Epithelial cell of esophagus (primary cell): ENCODE data around the gene CLVS2.

ENCODE experiments used
- DNase-seq: peaks from one replicate; pipeline ENCODE4 v3.0.0; 2010; ENCODE audit warnings: low read depth
- H3K4me3 ChIP-seq: 2 replicates; pipeline ENCODE4 v1.5.1; 2011; ENCODE audit warnings: mild to moderate bottlenecking, low read length, control low read depth
- TF ChIP-seq, protein P1 (sequence below): IDR thresholded peaks from 2 replicates; pipeline ENCODE4 v1.5.1; 2011; ENCODE audit warnings: low read depth, mild to moderate bottlenecking, low read length, control low read depth, inconsistent platforms; ENCODE audit not compliant: insufficient read depth; ENCODE audit errors: missing control alignments

Gene CLVS2

DNA sequence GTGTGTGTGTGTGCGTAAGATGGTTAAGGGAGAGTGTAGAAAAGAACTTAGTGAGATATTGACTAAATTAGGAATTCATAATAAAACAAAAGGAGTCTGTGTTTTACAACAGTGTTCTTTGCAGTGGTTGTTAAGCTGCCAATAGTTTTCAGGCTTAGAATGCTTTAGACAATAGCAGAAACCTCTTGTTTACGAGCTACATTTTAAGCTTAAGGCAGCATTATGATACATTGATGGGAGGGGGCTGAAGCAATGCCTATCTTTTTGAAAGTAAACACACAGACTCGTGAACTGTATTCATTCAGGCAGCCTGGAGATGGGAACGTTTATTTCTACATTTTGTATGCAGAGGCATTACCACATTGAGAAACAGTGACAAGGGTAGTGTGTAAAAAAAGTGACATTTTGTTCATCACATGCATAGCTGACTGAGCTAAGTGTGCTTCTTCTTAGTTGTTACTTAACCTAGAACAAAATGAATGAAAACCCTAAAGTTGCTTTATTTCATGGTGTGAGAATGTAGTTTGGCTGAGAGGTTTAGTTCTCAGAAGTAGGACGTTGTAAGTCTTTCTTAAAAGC lies 21.2 kb downstream of the CLVS2 start:
- TF ChIP-seq, protein P1, sequence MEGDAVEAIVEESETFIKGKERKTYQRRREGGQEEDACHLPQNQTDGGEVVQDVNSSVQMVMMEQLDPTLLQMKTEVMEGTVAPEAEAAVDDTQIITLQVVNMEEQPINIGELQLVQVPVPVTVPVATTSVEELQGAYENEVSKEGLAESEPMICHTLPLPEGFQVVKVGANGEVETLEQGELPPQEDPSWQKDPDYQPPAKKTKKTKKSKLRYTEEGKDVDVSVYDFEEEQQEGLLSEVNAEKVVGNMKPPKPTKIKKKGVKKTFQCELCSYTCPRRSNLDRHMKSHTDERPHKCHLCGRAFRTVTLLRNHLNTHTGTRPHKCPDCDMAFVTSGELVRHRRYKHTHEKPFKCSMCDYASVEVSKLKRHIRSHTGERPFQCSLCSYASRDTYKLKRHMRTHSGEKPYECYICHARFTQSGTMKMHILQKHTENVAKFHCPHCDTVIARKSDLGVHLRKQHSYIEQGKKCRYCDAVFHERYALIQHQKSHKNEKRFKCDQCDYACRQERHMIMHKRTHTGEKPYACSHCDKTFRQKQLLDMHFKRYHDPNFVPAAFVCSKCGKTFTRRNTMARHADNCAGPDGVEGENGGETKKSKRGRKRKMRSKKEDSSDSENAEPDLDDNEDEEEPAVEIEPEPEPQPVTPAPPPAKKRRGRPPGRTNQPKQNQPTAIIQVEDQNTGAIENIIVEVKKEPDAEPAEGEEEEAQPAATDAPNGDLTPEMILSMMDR, result no peak

DNA sequence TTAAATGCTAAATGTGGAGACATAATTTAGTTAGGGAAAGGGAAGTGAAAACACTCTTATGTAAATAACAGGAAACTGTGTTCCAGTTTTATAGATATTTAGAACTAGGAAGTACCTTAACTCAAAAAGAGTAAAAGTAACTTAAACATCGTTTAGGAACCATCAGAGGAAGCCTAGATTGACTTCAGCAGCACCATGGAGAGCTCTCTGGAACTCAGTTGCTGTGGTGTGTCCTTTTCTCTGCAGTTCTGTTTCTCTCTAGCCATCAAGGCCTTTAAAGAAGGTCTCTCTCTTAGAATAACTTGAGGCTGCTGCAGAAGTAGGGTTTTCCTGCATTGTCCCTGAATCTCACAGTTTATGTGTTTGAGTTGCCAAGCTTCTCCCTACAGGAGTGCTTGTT lies 26.9 kb downstream of the CLVS2 start:
- DNase-seq, result peak; percentile 56
- H3K4me3 ChIP-seq, result no peak overlapping the region
- TF ChIP-seq, protein P1, result no peak

More for the DNA sequence above, 21.2 kb downstream of the CLVS2 start:
- DNase-seq, result no peak
- no peak overlapping the region for H3K4me3 ChIP-seq

DNA sequence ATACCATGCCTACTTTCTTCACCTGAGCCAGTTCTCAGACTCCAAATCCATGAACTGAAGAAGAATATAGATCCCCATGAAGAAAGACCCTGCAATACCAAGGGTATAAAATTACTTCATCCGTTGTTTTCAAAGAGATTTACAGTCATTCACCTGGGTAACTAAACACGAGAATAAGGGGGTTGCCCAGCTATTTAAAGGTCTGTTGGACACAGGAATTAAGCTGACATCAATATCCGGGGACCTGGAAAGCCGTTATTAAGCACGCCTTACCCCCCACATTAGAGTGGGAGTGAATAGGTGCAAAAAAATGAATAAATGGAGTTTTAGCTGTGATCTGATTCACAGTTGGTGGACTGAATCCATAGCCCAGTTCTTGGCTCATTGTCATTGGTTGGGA lies 28.9 kb downstream of the CLVS2 start:
- TF ChIP-seq, protein P1, result no peak
- no peak overlapping the region for H3K4me3 ChIP-seq
- DNase-seq, result no peak

DNA sequence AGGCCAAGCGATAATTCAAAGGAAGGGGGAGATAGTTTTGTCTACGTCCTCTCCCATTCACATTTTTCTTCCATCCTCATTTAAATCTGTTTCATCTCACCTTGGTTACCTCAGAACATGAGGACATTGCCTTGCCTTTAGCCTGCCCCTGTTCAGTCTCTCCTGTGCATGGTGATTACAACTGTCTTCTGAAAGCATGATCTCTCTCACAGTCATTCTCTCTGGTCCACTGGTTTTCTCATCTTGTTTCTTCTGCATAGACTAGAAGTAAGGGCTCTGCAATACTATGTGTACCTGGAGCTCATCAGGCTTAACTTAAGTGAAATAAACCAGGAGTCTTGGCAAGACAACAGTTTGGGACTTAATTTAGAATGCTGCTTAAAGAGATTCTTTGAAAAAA lies 31.4 kb downstream of the CLVS2 start:
- DNase-seq, result no peak
- H3K4me3 ChIP-seq, result no peak overlapping the region

DNA sequence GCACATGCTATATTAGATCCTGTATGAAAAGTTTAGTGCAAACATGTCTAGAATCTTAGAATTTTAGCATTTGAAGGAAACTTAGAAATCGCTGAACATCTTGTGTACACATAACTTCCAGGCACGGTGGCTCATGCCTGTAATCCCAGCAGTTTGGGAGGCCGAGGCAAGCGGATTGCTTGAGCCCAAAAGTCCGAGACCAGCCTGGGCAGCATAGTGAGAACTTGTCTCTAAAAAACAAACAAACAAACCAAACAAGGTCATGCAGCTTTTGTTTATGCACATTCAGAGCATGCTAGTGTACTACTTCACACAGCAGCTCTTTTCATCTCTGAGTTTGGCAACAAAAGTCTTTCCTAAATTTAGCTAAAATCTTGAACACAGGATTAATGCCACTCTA lies 32.2 kb downstream of the CLVS2 start:
- H3K4me3 ChIP-seq, result no peak overlapping the region
- DNase-seq, result no peak
- TF ChIP-seq, protein P1, result no peak

More for the DNA sequence above, 31.4 kb downstream of the CLVS2 start:
- TF ChIP-seq, protein P1, result no peak

GRCh38 chr6:123030282-123030681 lies 34.2 kb downstream of the CLVS2 start:
- DNase-seq, result peak; percentile 41
- TF ChIP-seq, protein P1, result no peak
- no peak overlapping the region for H3K4me3 ChIP-seq

- no peak overlapping the region for H3K4me3 ChIP-seq
- TF ChIP-seq, protein P1, result no peak
- no peak for DNase-seq
Measured at GRCh38 chr6:123036648-123037047, 40.6 kb downstream of the CLVS2 start.
